HG02981 (cell line): ENCODE results near the gene HACD2.
"Not testable (repeated sequence)": the region's sequence is repeated elsewhere in the genome, so short reads cannot be mapped to it uniquely, and the experiment has no call there.

Source experiments
- ATAC-seq: cut with Tn5 transposase; IDR thresholded peaks from one replicate; pipeline ENCODE4 v1.9.1; 2021; ENCODE audit warnings: mild to moderate bottlenecking, moderate library complexity; ENCODE audit not compliant: unreplicated experiment

HACD2 gene

DNA sequence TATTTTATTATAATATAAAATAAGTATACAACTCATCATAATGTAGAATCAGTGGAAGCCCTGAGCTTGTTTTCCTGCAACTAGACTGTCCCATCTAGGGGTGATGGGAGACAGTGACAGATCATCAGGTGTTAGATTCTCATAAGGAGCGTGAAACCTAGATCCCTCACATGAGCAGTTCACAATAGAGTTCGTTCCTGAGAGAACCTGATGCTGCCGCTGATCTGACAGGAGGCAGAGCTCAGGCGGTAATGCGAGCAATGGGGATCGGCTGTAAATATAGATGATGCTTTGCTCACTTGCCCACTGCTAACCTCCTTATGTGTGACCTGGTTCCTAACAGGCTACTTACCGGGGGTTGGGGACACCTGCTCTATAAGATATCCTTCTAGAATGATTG lies 26.8 kb upstream of the HACD2 start:
- not testable (repeated sequence) for ATAC-seq

- no peak for ATAC-seq
These were observed 26.2 kb upstream of the HACD2 start for GRCh38 chr3:123611082-123611481.

GRCh38 chr3:123610331-123610730 lies 25.5 kb upstream of the HACD2 start:
- peak; percentile 76 for ATAC-seq

- ATAC-seq = no peak
These were observed 24.2 kb upstream of the HACD2 start for GRCh38 chr3:123609063-123609462.

DNA sequence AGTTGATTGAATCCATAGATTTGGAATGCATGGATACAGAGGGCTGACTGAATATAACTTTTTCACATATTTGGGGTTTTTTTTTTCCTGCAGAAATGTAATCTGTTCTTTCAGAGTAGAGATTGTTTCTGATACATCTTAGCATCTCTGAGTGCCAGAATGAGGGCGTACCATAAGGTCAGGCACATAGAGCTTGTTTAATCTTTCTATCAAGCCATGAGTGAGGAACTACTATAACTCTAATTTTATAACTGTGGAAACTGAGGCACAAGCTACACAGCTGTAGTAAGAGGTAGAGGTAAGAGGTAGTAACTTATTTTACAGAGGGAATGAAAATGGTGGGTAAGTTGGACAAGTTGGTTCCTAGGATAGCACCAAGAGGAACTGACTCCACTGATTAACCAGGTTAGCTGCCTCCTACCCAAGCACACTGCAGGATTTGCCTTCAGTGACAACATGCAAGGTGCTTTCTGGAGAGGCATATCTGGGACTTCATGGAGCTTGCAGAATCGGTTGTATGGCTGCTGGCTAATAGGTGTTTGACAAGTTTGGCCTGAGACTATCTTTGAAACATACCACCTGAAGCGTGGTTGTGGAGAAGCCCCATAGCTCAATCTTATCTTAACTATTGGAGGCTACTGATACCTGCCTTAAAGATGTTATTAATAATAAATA lies 23.5 kb upstream of the HACD2 start:
- no peak for ATAC-seq

GRCh38 chr3:123606527-123606926 lies 21.7 kb upstream of the HACD2 start:
- ATAC-seq = no peak

DNA sequence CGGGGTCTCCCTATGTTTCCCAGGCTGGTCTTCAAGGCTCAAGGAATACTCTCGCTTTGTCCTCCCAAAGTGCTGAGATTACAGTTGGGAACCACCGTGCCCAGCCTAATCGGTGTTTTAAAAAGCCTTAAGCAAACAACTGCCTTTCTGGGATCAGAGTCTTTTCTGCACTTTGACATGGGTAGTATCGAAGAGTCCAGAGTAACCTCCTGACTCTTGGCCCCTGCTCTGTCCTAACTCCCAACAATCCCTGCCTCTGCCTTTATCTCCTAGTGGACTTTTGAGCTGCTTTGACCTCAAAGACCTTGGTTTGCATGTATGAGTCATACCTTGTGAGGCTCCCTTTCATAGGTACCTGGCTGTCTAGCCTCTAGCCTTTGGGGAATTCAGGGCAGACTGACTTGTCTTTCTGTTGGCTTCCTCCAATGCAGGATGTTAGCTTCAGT lies 21.0 kb upstream of the HACD2 start:
- ATAC-seq = peak; percentile 73

GRCh38 chr3:123603153-123603552 lies 18.3 kb upstream of the HACD2 start:
- not testable (repeated sequence) for ATAC-seq

DNA sequence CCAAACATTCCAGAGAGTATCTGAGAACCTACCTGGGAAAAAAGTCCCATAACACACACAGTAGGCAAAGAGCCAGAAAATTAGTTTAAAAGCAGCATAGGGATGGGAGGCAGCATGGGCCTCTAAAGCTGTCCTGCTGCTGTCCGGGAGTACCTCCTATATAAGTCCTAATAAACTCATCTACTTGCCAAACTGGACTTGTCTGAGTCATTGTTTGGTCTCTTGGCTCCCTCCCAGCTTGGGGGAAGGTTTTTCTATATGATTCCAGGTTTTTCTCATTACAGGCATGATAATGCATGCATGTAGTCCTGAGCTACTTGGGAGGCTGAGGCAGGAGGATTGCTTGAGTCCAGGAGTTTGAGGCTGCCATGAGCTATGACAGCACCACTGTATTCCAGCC lies 17.5 kb upstream of the HACD2 start:
- no peak for ATAC-seq

DNA sequence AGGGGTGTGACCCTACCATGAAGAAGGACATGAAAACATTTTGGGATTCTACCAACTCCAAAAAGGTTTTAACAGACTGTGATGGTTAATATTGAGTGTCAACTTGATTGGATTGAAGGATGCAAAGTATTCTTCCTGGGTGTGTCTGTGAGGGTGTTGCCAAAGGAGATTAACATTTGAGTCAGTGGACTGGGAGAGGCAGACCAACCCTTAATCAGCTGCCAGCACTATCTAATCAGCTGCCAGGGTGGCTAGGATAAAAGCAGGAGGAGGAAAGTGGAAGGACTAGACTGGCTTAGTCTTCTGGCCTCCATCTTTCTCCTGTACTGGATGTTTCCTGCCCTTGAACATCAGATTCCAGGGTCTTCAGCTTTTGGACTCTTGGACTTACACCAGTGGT lies 16.0 kb upstream of the HACD2 start:
- ATAC-seq = not testable (repeated sequence)

GRCh38 chr3:123597561-123597960 lies 12.7 kb upstream of the HACD2 start:
- no peak for ATAC-seq

DNA sequence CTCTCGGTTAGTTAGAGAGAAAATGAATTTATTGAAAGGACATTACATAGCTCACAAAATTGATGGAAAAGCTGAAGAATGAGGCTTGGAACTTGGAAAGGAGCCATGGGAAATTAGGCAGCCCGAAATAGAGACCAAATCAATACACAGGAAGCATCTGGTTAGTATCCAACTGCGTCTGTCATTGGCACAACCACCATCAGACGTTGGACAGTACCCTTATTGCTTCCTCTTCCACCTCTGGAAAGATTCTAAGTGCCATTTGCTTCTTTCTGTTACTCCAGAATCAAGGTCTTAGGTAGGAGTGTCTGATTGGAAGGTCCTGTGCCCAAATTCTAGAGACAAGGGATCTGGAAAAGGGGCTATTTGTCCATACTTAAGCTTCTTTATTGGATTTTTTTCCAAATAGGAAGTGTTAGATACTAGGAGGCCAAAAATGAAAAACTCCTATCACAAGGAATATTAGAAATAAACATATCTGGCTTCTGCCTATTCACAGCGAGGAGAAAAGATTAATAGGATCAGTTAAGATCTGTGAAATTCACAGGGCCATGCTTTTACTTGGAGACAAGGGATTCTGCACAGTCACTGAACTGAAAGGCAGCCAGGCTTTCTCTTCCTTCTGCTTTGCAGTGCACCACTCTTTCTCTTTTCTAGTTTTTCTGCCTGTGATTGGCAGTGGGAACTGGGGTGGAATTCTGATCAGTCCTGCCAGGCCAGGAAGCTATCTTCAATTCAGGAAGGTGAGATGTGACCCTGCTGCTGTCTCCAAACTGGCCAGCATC lies 10.7 kb upstream of the HACD2 start:
- ATAC-seq = no peak

- no peak for ATAC-seq
These were observed 8.5 kb upstream of the HACD2 start for GRCh38 chr3:123593381-123593780.

DNA sequence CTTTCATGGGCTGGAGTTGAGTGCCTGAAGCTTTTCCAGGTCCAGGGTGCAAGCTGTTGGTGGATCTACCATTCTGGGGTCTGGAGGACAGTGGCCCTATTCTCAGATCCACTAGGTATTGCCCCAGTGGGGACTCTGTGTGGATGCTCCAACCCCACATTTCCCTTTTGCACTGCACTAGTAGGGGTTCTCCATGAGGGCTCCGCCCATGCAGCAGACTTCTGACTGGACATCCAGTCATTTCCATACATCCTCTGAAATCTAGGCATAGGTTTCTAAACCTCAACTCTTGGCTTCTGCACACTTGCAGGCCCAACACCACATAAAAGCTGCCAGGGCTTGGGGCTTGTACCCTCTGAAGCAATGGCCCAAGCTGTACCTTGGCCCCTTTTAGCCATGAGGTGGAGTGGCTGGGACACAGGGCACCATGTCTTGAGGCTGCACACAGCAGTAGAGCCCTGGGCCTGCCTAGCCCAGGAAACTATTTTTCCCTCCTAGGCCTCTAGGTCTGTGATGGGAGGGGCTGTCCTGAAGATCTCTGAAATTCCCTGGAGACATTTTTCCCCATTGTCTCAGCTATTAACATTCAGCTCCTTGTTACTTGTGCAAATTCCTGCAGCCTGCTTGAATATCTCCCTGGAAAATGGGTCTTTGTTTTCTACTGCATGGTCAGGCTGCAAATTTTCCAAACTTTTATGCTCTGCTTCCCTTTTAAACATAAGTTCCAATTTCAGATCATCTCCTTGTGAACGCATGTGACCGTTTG lies 6.0 kb upstream of the HACD2 start:
- no peak for ATAC-seq

DNA sequence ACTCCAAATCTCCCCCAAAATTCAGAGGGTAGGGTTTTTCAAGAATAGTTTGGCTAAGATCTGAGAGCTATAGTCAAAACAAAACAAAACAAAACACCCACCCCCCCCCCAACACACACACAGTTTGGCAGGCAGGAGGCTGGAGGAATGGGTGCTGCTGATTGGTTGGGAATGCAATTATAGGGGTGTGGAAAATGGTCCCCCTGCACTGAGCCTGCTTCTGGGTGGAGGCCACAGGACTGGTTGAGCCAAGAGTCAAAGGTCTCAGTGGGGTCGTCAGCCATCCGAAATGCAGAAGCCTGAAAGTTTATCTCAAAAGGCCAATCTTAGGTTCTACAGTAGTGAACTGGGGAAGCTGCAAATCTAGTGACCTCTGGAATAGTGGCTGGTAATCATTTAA lies 2.5 kb upstream of the HACD2 start:
- no peak for ATAC-seq

- ATAC-seq = no peak
These were observed 2.1 kb upstream of the HACD2 start for GRCh38 chr3:123586968-123587367.

GRCh38 chr3:123586131-123586530 lies 1.3 kb upstream of the HACD2 start:
- no peak for ATAC-seq

- no peak for ATAC-seq
These were observed 417 bp downstream of the HACD2 start for GRCh38 chr3:123584284-123584987.

DNA sequence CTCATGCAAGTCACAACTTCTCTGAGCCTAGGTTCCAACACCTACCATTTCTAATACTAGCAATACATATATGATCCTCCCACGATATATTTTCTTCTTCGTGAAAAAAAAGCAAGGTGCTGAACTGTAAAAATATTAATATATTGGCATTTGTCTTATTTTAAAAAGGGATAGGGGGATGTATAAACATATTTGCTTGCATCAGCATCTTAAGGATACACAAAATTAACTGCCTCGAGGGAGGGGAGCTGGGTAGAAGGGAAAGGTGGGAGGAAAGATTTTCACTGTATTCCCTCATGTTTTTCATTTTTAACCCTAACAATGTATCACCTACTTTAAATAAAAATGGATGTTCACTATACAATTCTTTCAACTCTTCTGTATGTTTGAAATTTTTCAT lies 1.3 kb downstream of the HACD2 start:
- no peak for ATAC-seq

DNA sequence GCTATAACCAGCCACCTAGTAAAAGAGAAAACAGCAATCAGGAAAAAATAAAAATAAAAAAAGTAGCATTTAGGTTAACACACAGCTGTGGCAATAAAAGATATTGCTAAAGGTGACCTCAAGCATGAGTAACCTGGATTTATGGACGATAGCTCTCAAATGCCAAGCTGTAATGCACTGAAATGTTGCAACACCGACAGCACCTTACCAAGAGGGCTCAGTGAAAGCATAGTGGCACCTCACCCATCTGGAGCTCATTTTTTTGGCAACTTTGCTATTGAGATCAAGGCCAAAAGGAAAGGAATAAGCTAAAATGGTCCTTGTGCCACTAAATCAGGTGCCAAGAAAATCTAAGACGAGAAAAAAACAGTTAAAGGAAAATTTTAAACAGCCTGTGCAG lies 2.5 kb downstream of the HACD2 start:
- no peak for ATAC-seq

- peak; percentile 48 for ATAC-seq
These were observed 8.7 kb downstream of the HACD2 start for GRCh38 chr3:123576122-123576521.
